Neutrophil (primary cell): ENCODE results near the gene ZC3H10.
A peak's percentile ranks its signal among the peaks of the same experiment; 100 is the strongest.

Experiments
- H3K27ac ChIP-seq: fragments of 200-600 bp; sonication (generic); 2 replicates; pipeline ENCODE4 v1.5.1; 2016; ENCODE audit warnings: mild to moderate bottlenecking, moderate library complexity
- H3K27me3 ChIP-seq: fragments of 200-600 bp; sonication (generic); 2 replicates; pipeline ENCODE4 v1.6.0; 2016; ENCODE audit warnings: mild to moderate bottlenecking
- H3K36me3 ChIP-seq: fragments of 200-600 bp; sonication (generic); 2 replicates; pipeline ENCODE4 v1.5.1; 2017
- H3K4me1 ChIP-seq, 2 experiments: fragments of 200-600 bp in 1 of 2; sonication (generic) in 1 of 2; 1 replicate in 1 of 2; 2 replicates in 1 of 2; pipeline versions ENCODE4 v1.5.1 to v1.6.1; 2013 to 2016; ENCODE audit warnings: low read depth in 1 of 2, low read length in 1 of 2, mild to moderate bottlenecking in 1 of 2, moderate library complexity in 1 of 2; ENCODE audit not compliant: control insufficient read depth in 1 of 2, insufficient read depth in 1 of 2
- H3K4me3 ChIP-seq, 2 experiments: fragments of 200-600 bp in 1 of 2; sonication (generic) in 1 of 2; 1 replicate in 1 of 2; 2 replicates in 1 of 2; pipeline ENCODE4 v1.5.1; 2013 to 2016; ENCODE audit warnings: low read depth in 1 of 2, low read length in 1 of 2, mild to moderate bottlenecking in 1 of 2, moderate library complexity in 1 of 2
- H3K9me3 ChIP-seq: fragments of 200-600 bp; sonication (generic); 2 replicates; pipeline ENCODE4 v1.5.1; 2016
- TF ChIP-seq, protein P1 (sequence below): fragments of 200-600 bp; sonication (generic); IDR thresholded peaks from 2 replicates; pipeline ENCODE4 v1.5.1; 2016; ENCODE audit warnings: antibody characterized with exemption

The ZC3H10 gene

DNA sequence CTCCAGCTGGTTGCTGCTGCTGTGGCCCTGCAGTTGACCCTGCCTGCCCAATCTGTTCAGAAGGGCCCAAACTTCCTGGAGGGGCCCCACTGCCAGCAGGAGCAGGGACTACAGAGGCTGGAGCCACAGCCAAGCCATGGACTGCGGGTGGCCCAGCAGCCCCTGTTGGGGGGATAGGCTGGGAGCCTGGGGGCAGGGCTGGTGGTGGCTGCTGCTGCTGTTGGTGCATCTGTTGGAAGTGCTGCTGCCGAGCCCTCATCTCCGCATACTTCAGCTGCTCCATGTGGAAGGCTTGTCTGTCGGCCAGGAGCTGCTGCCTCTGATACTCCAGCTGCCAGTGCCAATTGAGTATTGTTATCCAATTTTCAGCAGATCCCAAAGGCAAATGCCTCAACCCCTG lies 47.3 kb downstream of the ZC3H10 start:
- H3K36me3 ChIP-seq, result peaks cover 98% of the 10 kb centered on the region
- H3K4me1 ChIP-seq, result peaks cover 16% of the 10 kb centered on the region in 2 experiments

DNA sequence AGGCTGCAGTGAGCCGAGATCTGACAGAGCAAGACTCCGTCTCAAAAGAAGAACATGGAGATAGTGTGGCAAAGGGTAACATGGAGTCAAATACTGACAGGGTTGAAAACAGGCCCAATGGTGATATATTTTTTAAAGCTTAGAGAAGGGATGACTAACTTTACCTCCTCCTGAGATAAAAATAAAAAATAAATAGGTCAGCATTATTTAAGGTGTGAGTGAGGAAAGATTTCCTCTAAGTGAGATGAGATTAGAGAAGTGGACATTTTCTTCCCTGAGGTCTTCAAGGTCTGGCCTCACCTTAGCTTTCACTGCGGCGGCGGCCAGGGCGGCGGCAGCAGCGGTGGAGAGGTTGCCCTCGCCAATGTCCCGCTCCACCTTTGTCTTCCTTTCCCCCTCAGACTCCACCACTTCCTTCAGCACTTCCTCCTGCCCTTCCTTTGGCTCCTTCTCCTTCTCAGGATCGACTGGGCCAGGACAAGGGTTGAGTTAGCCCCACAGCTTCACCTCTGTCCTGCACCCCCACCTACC lies 51.2 kb downstream of the ZC3H10 start:
- Histone ChIP-seq H3K9me3 (no peaks in the 10 kb centered on the region), H3K27ac (peak overlapping the region; percentile 27), H3K27me3 (no peaks in the 10 kb centered on the region), H3K36me3 (peaks cover 98% of the 10 kb centered on the region), H3K4me3 (no peak overlapping the region), H3K4me1 (no peaks in the 10 kb centered on the region)
- TF ChIP-seq, protein P1, sequence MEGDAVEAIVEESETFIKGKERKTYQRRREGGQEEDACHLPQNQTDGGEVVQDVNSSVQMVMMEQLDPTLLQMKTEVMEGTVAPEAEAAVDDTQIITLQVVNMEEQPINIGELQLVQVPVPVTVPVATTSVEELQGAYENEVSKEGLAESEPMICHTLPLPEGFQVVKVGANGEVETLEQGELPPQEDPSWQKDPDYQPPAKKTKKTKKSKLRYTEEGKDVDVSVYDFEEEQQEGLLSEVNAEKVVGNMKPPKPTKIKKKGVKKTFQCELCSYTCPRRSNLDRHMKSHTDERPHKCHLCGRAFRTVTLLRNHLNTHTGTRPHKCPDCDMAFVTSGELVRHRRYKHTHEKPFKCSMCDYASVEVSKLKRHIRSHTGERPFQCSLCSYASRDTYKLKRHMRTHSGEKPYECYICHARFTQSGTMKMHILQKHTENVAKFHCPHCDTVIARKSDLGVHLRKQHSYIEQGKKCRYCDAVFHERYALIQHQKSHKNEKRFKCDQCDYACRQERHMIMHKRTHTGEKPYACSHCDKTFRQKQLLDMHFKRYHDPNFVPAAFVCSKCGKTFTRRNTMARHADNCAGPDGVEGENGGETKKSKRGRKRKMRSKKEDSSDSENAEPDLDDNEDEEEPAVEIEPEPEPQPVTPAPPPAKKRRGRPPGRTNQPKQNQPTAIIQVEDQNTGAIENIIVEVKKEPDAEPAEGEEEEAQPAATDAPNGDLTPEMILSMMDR, result no peak

More for the DNA sequence above, 47.3 kb downstream of the ZC3H10 start:
- no peaks in the 10 kb centered on the region for H3K27me3 ChIP-seq
- H3K27ac ChIP-seq, result peak overlapping the region; percentile 50
- no peaks in the 10 kb centered on the region for H3K9me3 ChIP-seq
- H3K4me3 ChIP-seq, result no peak overlapping the region
- TF ChIP-seq, protein P1, result no peak

DNA sequence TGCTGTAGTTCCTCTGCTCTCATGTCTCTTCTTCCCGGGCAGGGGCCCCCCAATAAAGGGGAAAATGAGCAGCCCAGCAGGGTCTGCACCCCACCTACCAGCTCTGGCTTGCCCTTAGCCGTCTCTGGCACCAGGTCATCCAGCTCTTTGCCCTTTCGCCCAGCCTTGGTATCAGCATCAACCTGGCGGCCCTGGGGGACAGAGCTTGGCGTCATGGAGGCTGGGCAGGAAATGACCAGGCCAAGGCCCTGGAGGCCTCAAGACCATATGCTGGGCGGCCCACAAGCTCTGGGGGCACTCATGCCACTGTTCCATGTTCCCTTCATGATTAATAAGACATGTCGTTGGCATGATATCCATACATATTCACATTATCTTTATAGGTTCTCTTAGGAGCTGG lies 54.8 kb downstream of the ZC3H10 start:
- no peaks in the 10 kb centered on the region for H3K9me3 ChIP-seq

More for the DNA sequence above, 54.8 kb downstream of the ZC3H10 start:
- H3K27ac ChIP-seq, result no peak overlapping the region
- H3K4me1 ChIP-seq, result no peaks in the 10 kb centered on the region
- peaks cover 99% of the 10 kb centered on the region for H3K36me3 ChIP-seq
- H3K4me3 ChIP-seq, result no peak overlapping the region
- TF ChIP-seq, protein P1, result no peak
- no peaks in the 10 kb centered on the region for H3K27me3 ChIP-seq
